OCI-LY7 (cell line): ENCODE results near the gene CYP19A1. TPM values are rescaled to one million over a fixed set of nuclear protein-coding genes. Genes with fewer than 3 reads are reported as not detected.

Experiments used
- BruUV-seq: library from RNA; stranded (reverse); fragments of 400-500 nt; replicated peaks from 2 replicates; lab custom pipeline; 2021; lab: Mats Ljungman, UMichigan
- CTCF ChIA-PET: fragments of 300-600 bp; sonication (Branson Sonifier 250); formaldehyde crosslinking; loops from one replicate; lab custom pipeline; 2022; ENCODE audit warnings: antibody characterized with exemption; ENCODE audit not compliant: unreplicated experiment; lab: Charles Lee
- POLR2A ChIA-PET: fragments of 300-600 bp; sonication (Branson Sonifier 250); formaldehyde crosslinking; loops from one replicate; lab custom pipeline; 2022; ENCODE audit warnings: antibody characterized with exemption; lab: Charles Lee
- DNase-seq: peaks from one replicate; pipeline ENCODE4 v3.0.0-alpha.2; 2015; ENCODE audit warnings: low spot score
- H2AFZ ChIP-seq: fragments of 200-600 bp; sonication (generic), shearing (Covaris generic); 2 replicates; pipeline ENCODE4 v1.6.1; 2014; ENCODE audit warnings: mild to moderate bottlenecking, antibody characterized with exemption, low read length, moderate library complexity
- H3K27ac ChIP-seq: fragments of 200-600 bp; sonication (generic); 2 replicates; pipeline ENCODE4 v1.5.1; 2014; ENCODE audit warnings: mixed run types, low read depth, mild to moderate bottlenecking, moderate library complexity, low read length, inconsistent platforms; ENCODE audit not compliant: poor library complexity, severe bottlenecking
- H3K36me3 ChIP-seq: fragments of 200-600 bp; sonication (generic); 2 replicates; pipeline ENCODE4 v1.6.1; 2014; ENCODE audit warnings: mild to moderate bottlenecking, antibody characterized with exemption, low read length, moderate library complexity, mixed read lengths; ENCODE audit not compliant: insufficient read depth
- H3K4me1 ChIP-seq: fragments of 200-600 bp; sonication (generic); 2 replicates; pipeline ENCODE4 v1.5.1; 2014; ENCODE audit warnings: mild to moderate bottlenecking, low read length; ENCODE audit not compliant: insufficient read depth, poor library complexity, severe bottlenecking
- H3K4me2 ChIP-seq: fragments of 200-600 bp; sonication (generic); 2 replicates; pipeline ENCODE4 v1.6.1; 2014; ENCODE audit warnings: mild to moderate bottlenecking, low read length
- H3K4me3 ChIP-seq: fragments of 200-600 bp; sonication (generic); 2 replicates; pipeline ENCODE4 v1.5.1; 2014; ENCODE audit warnings: mild to moderate bottlenecking, low read depth, low read length; ENCODE audit not compliant: poor library complexity, severe bottlenecking
- H3K79me2 ChIP-seq: fragments of 200-600 bp; sonication (generic); 2 replicates; pipeline ENCODE4 v1.6.1; 2016; ENCODE audit warnings: low read depth, mild to moderate bottlenecking, low read length, moderate library complexity, mixed read lengths; ENCODE audit not compliant: insufficient read depth
- H3K9me2 ChIP-seq: fragments of 200-600 bp; sonication (generic); 2 replicates; pipeline ENCODE4 v1.6.1; 2016; ENCODE audit warnings: mild to moderate bottlenecking, low read length, mixed read lengths; ENCODE audit not compliant: insufficient read depth
- H3K9me3 ChIP-seq: fragments of 200-600 bp; sonication (generic); 2 replicates; pipeline ENCODE4 v1.6.1; 2014; ENCODE audit warnings: mild to moderate bottlenecking, mixed run types, low read length, mixed read lengths
- H4K20me1 ChIP-seq: fragments of 200-600 bp; sonication (generic); 2 replicates; pipeline ENCODE4 v1.6.1; 2014; ENCODE audit warnings: mild to moderate bottlenecking, antibody characterized with exemption, low read length, moderate library complexity, mixed read lengths; ENCODE audit not compliant: insufficient read depth
- CTCF ChIP-seq: fragments of 200-600 bp; sonication (generic); conservative IDR thresholded peaks from 2 replicates; pipeline ENCODE4 v1.5.1; 2014; ENCODE audit warnings: mild to moderate bottlenecking, antibody characterized with exemption, low read length, moderate library complexity, mixed read lengths
- EZH2phosphoT487 ChIP-seq: fragments of 200-600 bp; sonication (generic); IDR thresholded peaks from 2 replicates; pipeline ENCODE4 v1.6.1; 2018; ENCODE audit warnings: low read depth, borderline replicate concordance, mild to moderate bottlenecking, mixed run types, antibody characterized with exemption, low read length, moderate library complexity, mixed read lengths
- intact Hi-C: fragments of 100-400 bp; cut with micrococcal nuclease; formaldehyde crosslinking; loops from one replicate; pipeline ENCODE4 v1.10.0; 2022; ENCODE audit not compliant: unreplicated experiment
- total RNA-seq, 2 experiments: library from RNA; depleted of rRNA in 1 of 2; stranded (reverse); fragments of >200 nt in 1 of 2; shearing (Covaris generic) in 1 of 2; gene quantifications; 2 replicates each; pipeline ENCODE4 v1.2.3, GENCODE V29; 2014 to 2022

The CYP19A1 gene
- total RNA-seq, 2 experiments from 2014 or later = 0.13 TPM; not detected in 1

- BruUV-seq = no TSS peak
- CTCF ChIA-PET = no interaction called here
- no peak for DNase-seq
Observed at GRCh38 chr15:51302480-51302879, 35.9 kb downstream of the CYP19A1 start.

GRCh38 chr15:51299187-51300015 lies 39.0 kb downstream of the CYP19A1 start:
- Histone ChIP-seq H3K9me2 (no peaks in the 10 kb centered on the region), H3K36me3 (no peaks in the 10 kb centered on the region), H3K79me2 (no peaks in the 10 kb centered on the region), H3K4me1 (no peaks in the 10 kb centered on the region), H3K4me2 (no peak overlapping the region), H2AFZ (no peak overlapping the region), H3K9me3 (no peaks in the 10 kb centered on the region), H4K20me1 (no peaks in the 10 kb centered on the region), H3K4me3 (no peak overlapping the region), H3K27ac (no peak overlapping the region)
- TF ChIP-seq CTCF (no peak), EZH2phosphoT487 (no peak)
- POLR2A ChIA-PET = no interaction called here
- BruUV-seq = no TSS peak
- no peak for DNase-seq
- intact Hi-C loops = no loop called here
- CTCF ChIA-PET = no interaction called here

More at GRCh38 chr15:51302480-51302879, 35.9 kb downstream of the CYP19A1 start:
- Histone ChIP-seq H3K4me3 (no peak overlapping the region), H3K9me3 (no peaks in the 10 kb centered on the region), H3K27ac (no peak overlapping the region), H3K4me1 (no peaks in the 10 kb centered on the region), H3K4me2 (no peak overlapping the region), H4K20me1 (no peaks in the 10 kb centered on the region), H3K36me3 (no peaks in the 10 kb centered on the region), H3K9me2 (no peaks in the 10 kb centered on the region), H2AFZ (no peak overlapping the region), H3K79me2 (no peaks in the 10 kb centered on the region)
- TF ChIP-seq CTCF = no peak
- no peak for TF ChIP-seq EZH2phosphoT487
- POLR2A ChIA-PET = interaction anchor here (0.5 kb wide), 1 partner anchor 868 kb away, joined by 4 read pairs; no protein-coding TSS in a partner anchor
- intact Hi-C loops = no loop called here

GRCh38 chr15:51298620-51299019 lies 39.8 kb downstream of the CYP19A1 start:
- no peak overlapping the region for H3K4me3 ChIP-seq
- no peaks in the 10 kb centered on the region for H4K20me1 ChIP-seq
- H3K9me3 ChIP-seq = no peaks in the 10 kb centered on the region
- no TSS peak for BruUV-seq
- H3K9me2 ChIP-seq = no peaks in the 10 kb centered on the region
- H3K36me3 ChIP-seq = no peaks in the 10 kb centered on the region
- H2AFZ ChIP-seq = no peak overlapping the region
- intact Hi-C loops = no loop called here
- TF ChIP-seq CTCF (no peak), EZH2phosphoT487 (no peak)
- ChIA-PET POLR2A (interaction anchor here (0.8 kb wide), 1 partner anchor 32 kb away, joined by 3 read pairs; no protein-coding TSS in a partner anchor), CTCF (no interaction called here)
- H3K79me2 ChIP-seq = no peaks in the 10 kb centered on the region
- no peak for DNase-seq
- no peaks in the 10 kb centered on the region for H3K4me1 ChIP-seq
- no peak overlapping the region for H3K4me2 ChIP-seq
- H3K27ac ChIP-seq = no peak overlapping the region
